OCI-LY1 (cell line): ENCODE results near the gene SALL3.

Source experiments
- H2AFZ ChIP-seq: fragments of 200-600 bp; sonication (generic), shearing (Covaris generic); 2 replicates; pipeline ENCODE4 v1.6.0; 2014; ENCODE audit warnings: antibody characterized with exemption, mild to moderate bottlenecking, low read length
- H3F3A ChIP-seq: fragments of 200-600 bp; sonication (generic), shearing (Covaris generic); 2 replicates; pipeline ENCODE4 v1.6.0; 2014; ENCODE audit warnings: mild to moderate bottlenecking, antibody characterized with exemption, low read length, moderate library complexity; ENCODE audit not compliant: insufficient read depth
- H3K27ac ChIP-seq: fragments of 200-600 bp; sonication (generic); 2 replicates; pipeline ENCODE4 v1.5.1; 2014; ENCODE audit warnings: low read length, mixed run types, mild to moderate bottlenecking, low read depth; ENCODE audit not compliant: poor library complexity, severe bottlenecking
- H3K27me3 ChIP-seq: fragments of 200-600 bp; sonication (generic); 2 replicates; pipeline ENCODE4 v1.6.0; 2014; ENCODE audit warnings: antibody characterized with exemption, mild to moderate bottlenecking, low read length, moderate library complexity; ENCODE audit not compliant: insufficient read depth
- H3K36me3 ChIP-seq: fragments of 200-600 bp; sonication (generic); 2 replicates; pipeline ENCODE4 v1.6.1; 2014; ENCODE audit warnings: mild to moderate bottlenecking, antibody characterized with exemption, low read length, moderate library complexity, mixed read lengths; ENCODE audit not compliant: insufficient read depth
- H3K4me1 ChIP-seq: fragments of 200-600 bp; sonication (generic); 2 replicates; pipeline ENCODE4 v1.5.1; 2014; ENCODE audit warnings: mild to moderate bottlenecking, low read length, moderate library complexity; ENCODE audit not compliant: insufficient read depth, severe bottlenecking
- H3K4me2 ChIP-seq: fragments of 200-600 bp; sonication (generic), shearing (Covaris generic); 2 replicates; pipeline ENCODE4 v1.6.1; 2014; ENCODE audit warnings: low read length
- H3K4me3 ChIP-seq: fragments of 200-600 bp; sonication (generic); 2 replicates; pipeline ENCODE4 v1.5.1; 2014; ENCODE audit warnings: low read length, low read depth, mild to moderate bottlenecking, mixed read lengths; ENCODE audit not compliant: poor library complexity, severe bottlenecking
- H3K79me2 ChIP-seq: fragments of 200-600 bp; shearing (Covaris generic); 2 replicates; pipeline ENCODE4 v1.6.1; 2016; ENCODE audit warnings: mixed run types, low read length, mixed read lengths; ENCODE audit not compliant: insufficient read depth
- H3K9ac ChIP-seq: fragments of 200-600 bp; sonication (generic), shearing (Covaris generic); 2 replicates; pipeline ENCODE4 v1.6.1; 2014; ENCODE audit warnings: mild to moderate bottlenecking, low read length, mixed read lengths
- H3K9me2 ChIP-seq: fragments of 200-600 bp; sonication (generic), shearing (Covaris generic); 2 replicates; pipeline ENCODE4 v1.6.1; 2014; ENCODE audit warnings: low read depth, mild to moderate bottlenecking, low read length, mixed read lengths
- H3K9me3 ChIP-seq: fragments of 200-600 bp; shearing (Covaris generic); 2 replicates; pipeline ENCODE4 v1.6.1; 2014; ENCODE audit warnings: low read length, mixed read lengths
- H4K20me1 ChIP-seq: fragments of 200-600 bp; sonication (generic), shearing (Covaris generic); 2 replicates; pipeline ENCODE4 v1.6.0; 2016; ENCODE audit warnings: mild to moderate bottlenecking, low read length; ENCODE audit not compliant: insufficient read depth
- EZH2 ChIP-seq: fragments of 200-600 bp; sonication (generic), shearing (Covaris generic); IDR thresholded peaks from 2 replicates; pipeline ENCODE4 v1.8.0; 2017; ENCODE audit warnings: borderline replicate concordance, mixed run types, mild to moderate bottlenecking, antibody characterized with exemption, low read length, moderate library complexity, mixed read lengths
- TF ChIP-seq, protein P1 (sequence below): fragments of 200-600 bp; sonication (generic), shearing (Covaris generic); IDR thresholded peaks from 2 replicates; pipeline ENCODE4 v1.5.1; 2017; ENCODE audit warnings: mild to moderate bottlenecking, antibody characterized with exemption, low read length, moderate library complexity, mixed read lengths

SALL3 gene

DNA sequence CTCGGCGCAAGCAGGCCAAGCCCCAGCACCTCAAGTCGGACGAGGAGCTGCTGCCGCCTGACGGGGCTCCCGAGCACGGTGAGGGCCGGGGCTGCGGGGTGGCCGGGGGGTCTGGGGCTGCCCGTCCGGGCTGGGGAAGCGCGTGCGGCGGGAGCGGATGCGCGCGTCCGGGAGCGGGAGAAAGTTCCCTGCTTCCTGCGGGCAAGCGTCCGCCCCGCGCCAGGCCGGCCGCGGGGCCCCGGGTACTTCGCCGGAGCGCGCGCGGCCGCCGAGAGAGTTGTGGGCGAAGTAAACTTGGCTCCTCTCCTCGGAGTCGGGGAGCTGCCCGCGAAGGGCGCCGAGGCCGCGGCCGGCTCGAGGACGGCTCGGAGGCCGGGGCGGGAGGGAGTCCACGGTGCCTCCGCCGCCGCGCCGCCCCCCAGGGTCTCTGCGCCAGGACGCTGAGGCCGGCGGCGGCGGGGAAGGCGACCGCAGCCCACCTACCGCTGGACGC, 707 bp downstream of the SALL3 start:
- H3K27me3 ChIP-seq: no peaks in the 10 kb centered on the region
- no peaks in the 10 kb centered on the region for H4K20me1 ChIP-seq
- H3K4me2 ChIP-seq: no peak overlapping the region
- no peaks in the 10 kb centered on the region for H3K79me2 ChIP-seq
- H3K36me3 ChIP-seq: no peaks in the 10 kb centered on the region
- H3K4me3 ChIP-seq: no peak overlapping the region
- no peak overlapping the region for H3K9ac ChIP-seq
- H3K4me1 ChIP-seq: no peaks in the 10 kb centered on the region
- TF ChIP-seq, protein P1, sequence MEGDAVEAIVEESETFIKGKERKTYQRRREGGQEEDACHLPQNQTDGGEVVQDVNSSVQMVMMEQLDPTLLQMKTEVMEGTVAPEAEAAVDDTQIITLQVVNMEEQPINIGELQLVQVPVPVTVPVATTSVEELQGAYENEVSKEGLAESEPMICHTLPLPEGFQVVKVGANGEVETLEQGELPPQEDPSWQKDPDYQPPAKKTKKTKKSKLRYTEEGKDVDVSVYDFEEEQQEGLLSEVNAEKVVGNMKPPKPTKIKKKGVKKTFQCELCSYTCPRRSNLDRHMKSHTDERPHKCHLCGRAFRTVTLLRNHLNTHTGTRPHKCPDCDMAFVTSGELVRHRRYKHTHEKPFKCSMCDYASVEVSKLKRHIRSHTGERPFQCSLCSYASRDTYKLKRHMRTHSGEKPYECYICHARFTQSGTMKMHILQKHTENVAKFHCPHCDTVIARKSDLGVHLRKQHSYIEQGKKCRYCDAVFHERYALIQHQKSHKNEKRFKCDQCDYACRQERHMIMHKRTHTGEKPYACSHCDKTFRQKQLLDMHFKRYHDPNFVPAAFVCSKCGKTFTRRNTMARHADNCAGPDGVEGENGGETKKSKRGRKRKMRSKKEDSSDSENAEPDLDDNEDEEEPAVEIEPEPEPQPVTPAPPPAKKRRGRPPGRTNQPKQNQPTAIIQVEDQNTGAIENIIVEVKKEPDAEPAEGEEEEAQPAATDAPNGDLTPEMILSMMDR: no peak
- no peak for TF ChIP-seq EZH2
- no peaks in the 10 kb centered on the region for H3K9me2 ChIP-seq
- H3F3A ChIP-seq: no peaks in the 10 kb centered on the region
- H2AFZ ChIP-seq: no peak overlapping the region
- no peaks in the 10 kb centered on the region for H3K9me3 ChIP-seq
- H3K27ac ChIP-seq: no peak overlapping the region

DNA sequence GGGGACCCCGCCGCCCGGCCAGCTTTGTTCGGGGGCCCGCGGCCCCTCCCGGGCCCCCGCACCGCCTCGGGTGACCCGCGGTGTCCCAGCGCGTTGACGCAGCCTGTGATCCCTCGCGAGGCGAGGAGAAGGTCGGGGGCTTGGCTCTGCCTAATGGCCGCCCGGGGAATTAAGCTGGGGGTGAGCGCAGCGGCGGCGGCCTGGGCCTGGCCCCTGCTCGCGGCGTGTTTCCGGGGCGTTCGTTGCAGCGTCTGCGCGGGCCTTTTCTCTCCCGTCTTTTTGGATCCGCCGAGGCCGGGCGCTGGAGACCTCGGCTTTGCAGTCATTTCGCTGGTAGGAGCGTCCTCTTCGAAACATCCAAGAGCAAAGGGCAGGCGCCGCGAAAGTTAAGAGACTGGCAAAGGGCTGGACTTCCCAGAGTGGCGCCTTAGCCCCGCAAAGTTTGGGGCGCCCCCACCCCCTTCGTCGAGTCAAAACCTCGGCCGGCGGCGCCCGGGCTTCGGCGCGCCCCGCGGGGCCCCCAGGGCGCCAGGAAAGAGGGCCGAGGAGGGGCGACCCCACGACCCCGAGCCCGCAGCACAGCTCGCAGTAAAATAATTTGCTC, 1.3 kb downstream of the SALL3 start:
- H3K36me3 ChIP-seq: no peaks in the 10 kb centered on the region
- no peaks in the 10 kb centered on the region for H4K20me1 ChIP-seq
- no peak overlapping the region for H3K27ac ChIP-seq
- no peaks in the 10 kb centered on the region for H3K27me3 ChIP-seq
- H3K4me3 ChIP-seq: no peak overlapping the region
- no peaks in the 10 kb centered on the region for H3K4me1 ChIP-seq
- no peak for TF ChIP-seq EZH2
- TF ChIP-seq, protein P1: no peak
- no peaks in the 10 kb centered on the region for H3K9me3 ChIP-seq
- no peak overlapping the region for H2AFZ ChIP-seq
- no peaks in the 10 kb centered on the region for H3F3A ChIP-seq
- H3K9ac ChIP-seq: no peak overlapping the region
- H3K79me2 ChIP-seq: no peaks in the 10 kb centered on the region
- no peaks in the 10 kb centered on the region for H3K9me2 ChIP-seq
- H3K4me2 ChIP-seq: no peak overlapping the region

- H3K27ac ChIP-seq: no peak overlapping the region
- H3K4me2 ChIP-seq: no peak overlapping the region
- no peaks in the 10 kb centered on the region for H3K9me2 ChIP-seq
- H2AFZ ChIP-seq: no peak overlapping the region
- no peaks in the 10 kb centered on the region for H3K27me3 ChIP-seq
- no peaks in the 10 kb centered on the region for H3K9me3 ChIP-seq
- no peaks in the 10 kb centered on the region for H4K20me1 ChIP-seq
- no peaks in the 10 kb centered on the region for H3K4me1 ChIP-seq
- H3F3A ChIP-seq: no peaks in the 10 kb centered on the region
- H3K79me2 ChIP-seq: no peaks in the 10 kb centered on the region
- TF ChIP-seq, protein P1: no peak
- no peak for TF ChIP-seq EZH2
- H3K9ac ChIP-seq: no peak overlapping the region
- H3K36me3 ChIP-seq: no peaks in the 10 kb centered on the region
- no peak overlapping the region for H3K4me3 ChIP-seq
Observed at GRCh38 chr18:78981394-78981831, 1.8 kb downstream of the SALL3 start.
